Kidney (tissue), 14 donors: ENCODE data around the gene ZAR1. TPM values are rescaled to one million over a fixed set of nuclear protein-coding genes. Genes with fewer than 3 reads are reported as not detected.
A peak's percentile ranks its signal among the peaks of the same experiment; 100 is the strongest.
"Not testable (repeated sequence)": the region's sequence is repeated elsewhere in the genome, so short reads cannot be mapped to it uniquely, and the experiment has no call there.

ENCODE experiments used
- DNase-seq, 5 donors: peaks; one replicate each; pipeline ENCODE4 v3.0.0-alpha.2; 2013 to 2020
- FAIRE-seq: peaks from 2 replicates; lab custom pipeline; 2012; peaks lifted over from hg19 to GRCh38; lab: Jason Lieb, UNC
- H3K27ac ChIP-seq, 2 donors: one replicate each; pipeline ENCODE4 v1.7.0; 2013; ENCODE audit warnings: low read depth in 2 of 2, low read length in 2 of 2, inconsistent platforms in 1 of 2
- H3K27me3 ChIP-seq: one replicate; pipeline ENCODE4 v1.7.1; 2013; ENCODE audit warnings: low read length, inconsistent platforms; ENCODE audit not compliant: control insufficient read depth, insufficient read depth
- H3K36me3 ChIP-seq, 3 donors: one replicate each; pipeline versions ENCODE4 v1.7.0 to v1.7.1; 2013; ENCODE audit warnings: low read length in 3 of 3, control low read depth in 1 of 3, inconsistent platforms in 1 of 3; ENCODE audit not compliant: insufficient read depth in 3 of 3, control insufficient read depth in 2 of 3
- H3K4me1 ChIP-seq, 3 donors: one replicate each; pipeline versions ENCODE4 v1.7.0 to v1.7.1; 2013; ENCODE audit warnings: low read length in 3 of 3, inconsistent platforms in 1 of 3, low read depth in 1 of 3; ENCODE audit not compliant: control insufficient read depth in 2 of 3, insufficient read depth in 2 of 3
- H3K4me3 ChIP-seq, 3 donors: one replicate each; pipeline versions ENCODE4 v1.7.0 to v1.8.1; 2013; ENCODE audit warnings: low read length in 3 of 3, control low read depth in 1 of 3, inconsistent platforms in 1 of 3
- H3K9ac ChIP-seq, 3 donors: one replicate each; pipeline versions ENCODE4 v1.7.0 to v1.7.1; 2013; ENCODE audit warnings: low read length in 3 of 3, control low read depth in 1 of 3, inconsistent platforms in 1 of 3
- H3K9me3 ChIP-seq, 3 donors: one replicate each; pipeline versions ENCODE4 v1.7.0 to v1.7.1; 2013; ENCODE audit warnings: low read length in 3 of 3, control low read depth in 1 of 3, inconsistent platforms in 1 of 3; ENCODE audit not compliant: control insufficient read depth in 2 of 3, insufficient read depth in 1 of 3
- CTCF ChIP-seq: IDR thresholded peaks from 3 replicates; pipeline ENCODE4 v1.5.1; 2012; ENCODE audit warnings: mild to moderate bottlenecking, moderate library complexity, borderline replicate concordance; ENCODE audit not compliant: insufficient read depth; ENCODE audit errors: extremely low read depth
- intact Hi-C: fragments of 100-400 bp; cut with DNase I; formaldehyde crosslinking; loops from one replicate; pipeline ENCODE4 v1.11.1; 2022
- polyA plus RNA-seq: library from polyadenylated mRNA; stranded (reverse); fragments of 350-450 nt; fragmentation: Illumina TruSeq; extraction: RNeasy Lipid Tissue Mini Kit (QIAGEN cat#74804); gene quantifications from one replicate; pipeline ENCODE4 v1.2.3, GENCODE V29; 2014; ENCODE audit warnings: low read depth, low replicate concordance; ENCODE audit not compliant: insufficient read depth
- total RNA-seq: library from RNA; stranded (reverse); fragmentation: NEBNext Ultra II Directional; extraction: Animal tissue kit (Norgen Biotek cat#: 25700); gene quantifications from one replicate; pipeline ENCODE4 v1.2.1, GENCODE V29; 2021
- donor health status: control.
- donor health status: control.
- donor health status: control.
- donor health status: control.
- donor health status: control.
- donor health status: DM: yes; HTN: yes; CAD: no.
- donor health status: Normal renal cell carcinoma (clear cell type).

Gene ZAR1
- total and polyA plus RNA-seq, 2 donors from 2014 or later: not detected

- intact Hi-C loops: no loop called here
- H3K4me3 ChIP-seq: no peak overlapping the region
- H3K4me1 ChIP-seq: no peaks in the 10 kb centered on the region
- no peak for TF ChIP-seq CTCF
- no peaks in the 10 kb centered on the region for H3K9me3 ChIP-seq
- DNase-seq: no peak
- no peaks in the 10 kb centered on the region for H3K27me3 ChIP-seq
- H3K36me3 ChIP-seq: no peaks in the 10 kb centered on the region
- H3K27ac ChIP-seq: no peak overlapping the region
- no peak overlapping the region for H3K9ac ChIP-seq
- FAIRE-seq: no peak
Observed at GRCh38 chr4:48446642-48447041, 43.4 kb upstream of the ZAR1 start.

- H3K27ac ChIP-seq: no peak overlapping the region
- no peak overlapping the region for H3K9ac ChIP-seq
- TF ChIP-seq CTCF: no peak
- no peak for FAIRE-seq
- H3K27me3 ChIP-seq: no peaks in the 10 kb centered on the region
- H3K36me3 ChIP-seq: no peaks in the 10 kb centered on the region
- no peak for DNase-seq
- H3K4me3 ChIP-seq: no peak overlapping the region
- H3K4me1 ChIP-seq: no peaks in the 10 kb centered on the region
- no peaks in the 10 kb centered on the region for H3K9me3 ChIP-seq
- intact Hi-C loops: no loop called here
Observed at GRCh38 chr4:48449151-48449550, 40.9 kb upstream of the ZAR1 start.

GRCh38 chr4:48450740-48451139 is 39.3 kb upstream of the ZAR1 start:
- TF ChIP-seq CTCF: no peak
- no peaks in the 10 kb centered on the region for H3K36me3 ChIP-seq
- H3K9ac ChIP-seq: no peak overlapping the region
- intact Hi-C loops: no loop called here
- H3K27ac ChIP-seq: no peak overlapping the region
- H3K4me1 ChIP-seq: no peaks in the 10 kb centered on the region
- H3K4me3 ChIP-seq: no peak overlapping the region
- DNase-seq: peak in 1 of 5 donors; percentile 7
- H3K9me3 ChIP-seq: no peaks in the 10 kb centered on the region
- FAIRE-seq: no peak
- H3K27me3 ChIP-seq: no peaks in the 10 kb centered on the region

- H3K27me3 ChIP-seq, H3K4me3 ChIP-seq, H3K4me1 ChIP-seq, H3K36me3 ChIP-seq, H3K9ac ChIP-seq, intact Hi-C loops, DNase-seq, H3K27ac ChIP-seq, FAIRE-seq, H3K9me3 ChIP-seq: not testable (repeated sequence)
Observed at GRCh38 chr4:48451656-48452055, 38.4 kb upstream of the ZAR1 start.
